OCI-LY7 (cell line): ENCODE data around the gene SLC6A12.

Experiments
- CTCF ChIP-seq: fragments of 200-600 bp; sonication (generic); conservative IDR thresholded peaks from 2 replicates; pipeline ENCODE4 v1.5.1; 2014; ENCODE audit warnings: mild to moderate bottlenecking, antibody characterized with exemption, low read length, moderate library complexity, mixed read lengths
- EZH2phosphoT487 ChIP-seq: fragments of 200-600 bp; sonication (generic); IDR thresholded peaks from 2 replicates; pipeline ENCODE4 v1.6.1; 2018; ENCODE audit warnings: low read depth, borderline replicate concordance, mild to moderate bottlenecking, mixed run types, antibody characterized with exemption, low read length, moderate library complexity, mixed read lengths

DNA sequence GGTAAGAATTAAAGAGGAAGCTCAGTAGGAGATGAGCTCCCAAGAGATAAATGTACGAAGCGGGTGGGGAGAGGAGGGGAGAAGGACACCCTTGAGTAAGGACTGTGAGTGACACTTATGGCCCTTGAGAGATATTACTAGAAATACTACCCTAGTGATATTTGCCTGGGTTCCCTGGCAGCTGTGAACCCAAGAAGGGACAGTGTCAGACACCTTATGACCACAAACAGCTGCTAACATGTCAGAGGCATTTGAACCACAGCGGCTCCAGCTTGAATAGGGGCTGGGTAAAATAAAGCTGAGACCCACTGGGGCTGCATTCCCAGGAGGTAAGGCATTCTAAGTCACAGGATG is 19.6 kb upstream of the SLC6A12 start:
- TF ChIP-seq CTCF (no peak), EZH2phosphoT487 (no peak)
